Skin of body (tissue), 2 donors: ENCODE results near the gene EXOC6. TPM values are rescaled to one million over a fixed set of nuclear protein-coding genes. Genes with fewer than 3 reads are reported as not detected.

Experiments used
- DNase-seq: peaks from one replicate; lab custom pipeline; 2025; lab: John Stamatoyannopoulos, UW
- total RNA-seq: library from RNA; depleted of rRNA; stranded (reverse); fragments of >200 nt; gene quantifications from one replicate; pipeline ENCODE4 v1.2.3, GENCODE V29; 2014

The EXOC6 gene, protein sequence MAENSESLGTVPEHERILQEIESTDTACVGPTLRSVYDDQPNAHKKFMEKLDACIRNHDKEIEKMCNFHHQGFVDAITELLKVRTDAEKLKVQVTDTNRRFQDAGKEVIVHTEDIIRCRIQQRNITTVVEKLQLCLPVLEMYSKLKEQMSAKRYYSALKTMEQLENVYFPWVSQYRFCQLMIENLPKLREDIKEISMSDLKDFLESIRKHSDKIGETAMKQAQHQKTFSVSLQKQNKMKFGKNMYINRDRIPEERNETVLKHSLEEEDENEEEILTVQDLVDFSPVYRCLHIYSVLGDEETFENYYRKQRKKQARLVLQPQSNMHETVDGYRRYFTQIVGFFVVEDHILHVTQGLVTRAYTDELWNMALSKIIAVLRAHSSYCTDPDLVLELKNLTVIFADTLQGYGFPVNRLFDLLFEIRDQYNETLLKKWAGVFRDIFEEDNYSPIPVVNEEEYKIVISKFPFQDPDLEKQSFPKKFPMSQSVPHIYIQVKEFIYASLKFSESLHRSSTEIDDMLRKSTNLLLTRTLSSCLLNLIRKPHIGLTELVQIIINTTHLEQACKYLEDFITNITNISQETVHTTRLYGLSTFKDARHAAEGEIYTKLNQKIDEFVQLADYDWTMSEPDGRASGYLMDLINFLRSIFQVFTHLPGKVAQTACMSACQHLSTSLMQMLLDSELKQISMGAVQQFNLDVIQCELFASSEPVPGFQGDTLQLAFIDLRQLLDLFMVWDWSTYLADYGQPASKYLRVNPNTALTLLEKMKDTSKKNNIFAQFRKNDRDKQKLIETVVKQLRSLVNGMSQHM
- 21.9 TPM for total RNA-seq

DNA sequence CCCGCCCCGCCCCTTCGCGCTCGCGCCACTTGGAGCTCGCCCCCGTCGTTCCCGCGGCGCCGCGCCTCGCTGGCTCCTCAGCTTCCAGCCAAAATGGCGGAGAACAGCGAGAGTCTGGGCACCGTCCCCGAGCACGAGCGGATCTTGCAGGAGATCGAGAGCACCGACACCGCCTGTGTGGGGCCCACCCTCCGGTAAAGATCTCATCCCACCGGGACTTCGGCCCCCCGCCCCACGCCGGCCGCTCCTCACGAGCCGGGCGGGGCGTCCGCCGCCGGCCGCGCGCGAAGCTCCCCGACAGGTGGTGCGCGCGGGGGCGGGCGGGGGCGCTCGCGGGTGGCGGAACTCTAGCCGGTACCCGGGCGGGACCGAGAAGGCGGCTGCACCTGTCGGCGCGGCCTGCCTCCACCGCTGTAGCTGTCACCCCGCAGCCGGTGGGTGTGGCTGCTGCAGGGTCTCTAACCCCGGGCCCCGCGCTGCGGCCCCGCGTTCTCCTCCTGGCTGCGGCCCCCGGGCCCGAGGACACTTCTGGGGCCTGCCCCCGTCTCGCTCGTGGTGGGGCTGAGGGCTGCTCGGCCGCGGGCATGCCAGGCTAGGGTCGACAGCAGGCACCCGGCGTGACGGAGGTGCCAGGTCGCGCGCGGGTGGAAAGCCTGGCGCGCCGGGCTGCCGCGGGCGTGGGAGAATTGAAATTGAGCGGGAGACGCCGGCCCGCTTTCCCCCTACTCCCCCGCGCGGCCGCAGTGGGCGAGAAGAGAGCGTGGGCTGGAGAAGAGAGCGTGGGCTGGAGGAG lies at the start of gene EXOC6:
Gene EXOC6, plus strand, starts transcription at position 80 of the 793 bp plus-strand sequence. Its CDS starts 14 bp downstream, at position 94.
- DNase-seq = peak; percentile 42

DNA sequence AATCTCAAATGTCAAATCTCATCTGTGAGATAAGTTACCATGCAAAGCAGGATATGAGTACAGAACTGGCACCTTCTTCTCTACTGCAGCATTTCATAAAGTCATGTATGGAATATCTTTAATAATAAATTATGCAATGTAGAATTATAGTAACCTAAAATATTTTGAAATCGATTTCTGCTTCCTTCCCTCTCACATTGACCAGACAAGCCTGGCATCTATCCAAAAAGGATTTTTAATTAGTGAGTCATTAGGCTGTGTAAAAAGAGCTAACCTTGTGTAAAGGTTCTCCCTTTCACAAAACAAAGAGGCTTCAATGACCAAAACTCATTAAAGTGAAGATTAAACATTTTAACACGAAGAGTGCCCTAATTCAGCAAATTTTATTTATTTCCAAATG lies 48.8 kb upstream of the EXOC6 start:
- no peak for DNase-seq

DNA sequence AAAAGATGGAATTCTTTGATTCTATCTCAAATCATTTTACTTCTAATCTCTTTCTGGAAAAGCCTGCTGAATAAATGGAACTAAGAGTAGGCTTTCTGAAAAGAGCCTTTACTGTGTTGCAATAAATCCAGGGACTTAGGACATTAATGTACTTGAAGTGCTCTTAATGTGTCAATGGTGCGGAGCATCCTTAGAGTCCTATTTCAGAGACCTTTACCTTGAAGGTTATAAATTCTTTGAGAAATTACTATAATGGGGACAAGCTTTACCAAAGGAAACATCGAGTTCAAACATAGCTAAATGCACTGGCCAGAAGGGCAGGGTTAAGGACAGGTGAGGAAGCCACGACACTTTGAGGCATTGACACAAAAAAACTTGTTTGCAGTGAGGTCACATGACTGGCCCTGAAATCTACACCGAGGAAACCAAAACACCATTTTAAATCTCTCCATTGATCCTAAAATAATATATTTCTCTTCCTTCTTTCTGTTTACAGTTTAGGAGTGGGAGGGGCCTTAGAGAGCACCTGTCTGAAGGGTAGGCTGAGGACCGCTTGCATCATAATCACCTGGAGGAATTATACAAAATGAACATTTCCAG lies 48.1 kb upstream of the EXOC6 start:
- no peak for DNase-seq

DNA sequence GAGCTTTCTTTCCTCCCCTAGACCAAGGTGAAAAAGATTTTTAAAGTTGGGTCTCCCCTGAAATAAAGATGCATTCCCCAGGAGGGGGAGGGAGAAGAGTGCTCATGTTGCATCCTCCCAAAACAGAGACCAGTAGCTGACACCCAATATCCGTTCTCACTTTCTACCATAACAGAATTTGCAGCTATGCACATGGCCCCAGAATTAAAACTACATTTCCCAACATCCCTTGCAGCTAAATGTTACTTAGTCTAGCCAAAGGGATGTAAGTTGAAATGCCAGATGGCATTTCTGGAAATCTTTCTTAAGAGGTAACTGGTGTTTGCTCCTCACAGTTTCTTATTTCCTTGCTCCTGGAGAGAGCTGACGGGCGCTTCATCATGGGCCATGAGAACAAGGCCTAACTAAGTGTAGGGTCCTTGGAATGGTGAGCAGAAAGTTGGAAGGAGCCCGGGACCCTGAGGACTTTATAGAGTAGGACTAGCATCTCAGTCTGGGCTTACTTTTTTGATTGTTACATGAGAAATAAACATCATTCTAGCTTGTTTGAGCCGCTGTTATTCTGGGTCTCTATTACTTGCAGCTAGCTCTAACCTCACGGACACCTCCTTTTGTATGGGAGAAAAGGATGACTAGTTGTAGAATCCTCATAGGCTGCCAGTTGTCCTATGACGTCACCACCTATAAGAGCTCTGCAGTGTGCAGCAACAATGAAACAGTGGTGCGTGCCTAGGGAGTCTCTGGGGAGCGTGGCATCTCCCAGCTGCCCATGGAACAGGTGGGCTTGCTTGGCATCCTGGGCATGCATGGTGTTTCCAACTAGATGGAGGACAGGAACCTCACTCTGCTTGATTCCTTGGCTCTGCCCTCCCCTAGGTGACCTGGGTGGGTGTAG lies 46.1 kb upstream of the EXOC6 start:
- DNase-seq = no peak

DNA sequence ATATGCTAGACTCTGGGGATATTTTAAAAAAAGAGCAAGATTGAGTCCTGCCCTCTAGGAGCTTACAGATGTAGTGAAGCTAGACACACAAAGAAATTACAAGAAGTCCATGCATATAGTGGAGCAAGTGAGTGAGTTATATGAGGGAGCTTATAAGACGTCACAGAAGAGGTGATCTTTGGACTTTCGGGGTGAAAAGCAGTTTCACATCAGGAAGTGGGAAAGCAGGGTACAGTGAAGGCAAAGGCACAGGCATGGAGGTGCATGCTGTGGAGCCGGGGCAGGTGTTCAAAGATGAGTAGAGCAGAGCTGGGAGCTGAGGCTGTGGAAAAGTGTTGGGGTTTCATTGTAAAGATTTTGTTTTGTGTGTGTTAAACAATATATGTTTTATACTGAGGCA lies 38.5 kb upstream of the EXOC6 start:
- DNase-seq = no peak

DNA sequence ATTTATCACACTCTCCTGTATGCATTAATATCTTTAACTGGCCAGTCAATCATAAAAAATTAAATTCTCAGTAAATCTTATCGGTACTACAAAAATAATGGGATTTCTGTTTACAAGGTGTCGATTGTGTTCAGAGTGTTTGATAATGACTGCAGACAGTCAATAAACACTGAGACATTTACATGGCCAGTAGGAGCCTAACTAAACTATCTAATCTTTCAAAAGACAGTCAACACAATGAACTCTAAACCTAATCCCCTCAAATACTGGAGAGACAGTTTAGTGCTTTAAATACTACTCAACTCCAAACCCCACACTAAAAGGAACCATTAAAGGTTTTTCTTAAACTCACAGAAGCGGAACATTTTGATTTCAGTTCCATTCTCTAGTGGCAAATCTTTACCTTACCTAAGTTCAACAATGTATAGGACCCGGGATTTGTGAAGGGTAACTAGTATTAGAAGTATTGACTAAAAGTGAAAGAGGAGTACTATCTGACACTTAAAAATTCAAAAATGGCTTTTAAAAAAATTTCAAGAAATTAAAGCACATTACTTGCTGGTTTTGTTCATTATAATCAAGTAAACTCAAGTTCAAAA lies 37.3 kb upstream of the EXOC6 start:
- DNase-seq = no peak

DNA sequence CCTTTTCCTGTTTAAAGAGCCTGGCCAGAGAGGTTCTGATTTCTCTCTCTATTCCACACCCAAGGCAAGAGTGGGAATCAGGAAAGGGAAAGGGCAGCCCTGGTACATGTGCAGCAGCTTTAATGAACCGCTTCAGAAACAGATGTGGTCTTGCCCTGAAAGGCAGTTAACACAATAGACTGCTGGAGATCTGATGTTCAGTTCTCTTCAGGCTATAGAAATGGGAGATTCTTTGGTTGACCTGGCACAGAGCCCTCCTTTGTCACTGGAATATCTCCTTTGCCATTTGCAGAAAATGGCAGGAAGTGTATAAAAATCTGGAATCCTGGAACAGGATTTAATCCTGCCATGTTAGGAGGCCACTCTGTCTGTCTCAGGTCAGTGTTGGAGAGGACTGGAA lies 36.3 kb upstream of the EXOC6 start:
- DNase-seq = no peak

DNA sequence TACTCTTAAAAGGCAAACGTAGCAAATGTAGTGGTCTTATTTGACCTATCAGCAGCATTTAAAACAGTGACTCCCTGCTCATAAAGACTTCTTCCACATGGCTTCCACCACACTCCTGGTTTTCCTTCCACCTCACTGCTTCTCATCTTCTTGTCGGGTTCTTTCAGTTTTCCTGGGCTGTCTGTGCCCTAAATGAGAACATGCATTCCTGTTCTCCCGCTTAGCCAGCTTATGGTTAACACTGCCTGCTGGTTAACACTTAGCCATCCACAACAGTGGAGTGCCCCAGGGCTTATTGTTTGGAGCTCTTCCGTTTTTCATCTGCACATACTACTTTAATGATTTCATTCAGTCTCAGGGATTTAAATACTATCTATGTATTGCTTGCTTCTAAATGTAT lies 34.3 kb upstream of the EXOC6 start:
- no peak for DNase-seq

DNA sequence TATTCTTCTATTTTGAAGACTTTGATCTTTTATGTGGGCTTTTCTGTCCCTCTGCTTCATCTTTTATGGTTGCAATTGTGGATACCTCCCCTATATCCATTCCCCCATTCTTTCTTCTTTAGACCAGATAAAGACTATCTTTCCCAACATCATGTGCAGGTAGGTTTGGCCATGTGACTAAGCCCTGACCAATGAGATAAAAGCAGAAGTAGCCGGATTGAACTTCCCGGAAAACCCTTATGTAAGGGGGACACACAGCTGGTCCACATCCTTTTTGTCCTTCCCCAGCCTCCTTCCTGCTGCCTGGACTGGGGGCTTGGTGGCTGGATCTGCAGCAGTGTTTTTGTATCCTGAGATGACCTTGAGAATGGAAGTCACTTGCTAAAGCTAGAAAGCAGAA lies 33.5 kb upstream of the EXOC6 start:
- DNase-seq = no peak

DNA sequence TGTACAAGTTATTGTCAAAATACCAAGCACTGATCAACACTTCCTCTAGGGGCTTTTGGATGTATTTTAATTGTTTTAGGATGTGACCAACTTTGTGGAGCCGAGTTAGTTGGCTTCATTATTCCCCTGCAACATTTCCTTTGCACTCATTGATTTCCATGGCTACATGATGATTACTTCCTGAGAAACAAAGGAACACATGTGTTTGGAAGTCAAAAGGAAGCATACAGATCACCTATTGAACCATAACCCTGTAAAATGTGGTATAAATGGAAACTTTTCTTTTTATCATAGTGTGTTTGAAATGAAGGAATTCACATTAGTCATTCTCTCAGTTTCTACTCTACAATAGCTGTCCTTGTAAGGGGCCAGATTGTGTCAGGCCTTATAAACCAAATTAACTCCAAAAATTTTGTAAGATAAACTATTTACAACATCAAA lies 32.2 kb upstream of the EXOC6 start:
- DNase-seq = peak; percentile 54

DNA sequence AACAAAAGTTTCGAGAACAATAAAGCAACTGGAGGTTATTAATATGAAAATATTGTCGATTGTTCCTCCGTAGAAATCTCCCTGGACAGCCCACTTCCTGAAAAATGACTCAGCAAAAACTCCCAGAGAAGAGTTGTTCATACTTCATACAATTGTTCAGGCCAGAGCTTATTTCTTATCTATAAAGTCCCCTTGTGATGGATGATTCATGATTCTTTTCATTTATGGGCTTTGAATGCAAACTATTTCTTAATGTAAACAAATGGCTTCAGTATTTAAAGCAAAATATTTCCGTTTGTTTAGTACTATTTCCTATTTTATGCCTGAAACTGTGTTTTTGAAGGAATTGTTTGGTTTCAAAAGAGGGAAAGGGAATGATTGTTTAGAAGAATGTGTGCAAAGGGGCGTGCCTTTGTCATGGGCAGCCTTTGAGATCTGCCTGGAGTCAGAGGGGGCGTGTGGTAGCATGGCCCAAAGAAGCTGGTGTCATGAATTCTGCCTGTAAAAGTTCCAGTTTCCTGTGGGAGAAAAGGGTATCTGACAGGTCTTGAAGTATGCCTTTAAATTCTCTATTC lies 26.2 kb upstream of the EXOC6 start:
- no peak for DNase-seq

DNA sequence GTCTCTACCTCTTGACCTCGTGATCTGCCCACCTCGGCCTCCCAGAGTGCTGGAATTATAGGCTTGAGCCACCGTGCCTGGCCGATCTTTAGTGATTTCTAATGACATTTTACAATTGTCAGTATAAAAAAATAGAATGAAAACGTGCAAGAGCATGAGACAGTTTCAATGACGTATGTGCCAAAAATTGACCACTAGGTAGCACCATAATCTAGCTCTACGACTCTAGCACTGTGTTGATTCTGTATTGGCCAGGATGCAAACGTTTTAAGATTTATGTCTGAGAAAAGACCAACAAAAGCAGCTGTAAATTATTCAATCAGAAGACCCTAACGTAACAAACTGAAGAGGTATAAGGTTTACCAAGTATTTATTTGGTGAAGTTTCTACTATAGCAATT lies 25.4 kb upstream of the EXOC6 start:
- no peak for DNase-seq

DNA sequence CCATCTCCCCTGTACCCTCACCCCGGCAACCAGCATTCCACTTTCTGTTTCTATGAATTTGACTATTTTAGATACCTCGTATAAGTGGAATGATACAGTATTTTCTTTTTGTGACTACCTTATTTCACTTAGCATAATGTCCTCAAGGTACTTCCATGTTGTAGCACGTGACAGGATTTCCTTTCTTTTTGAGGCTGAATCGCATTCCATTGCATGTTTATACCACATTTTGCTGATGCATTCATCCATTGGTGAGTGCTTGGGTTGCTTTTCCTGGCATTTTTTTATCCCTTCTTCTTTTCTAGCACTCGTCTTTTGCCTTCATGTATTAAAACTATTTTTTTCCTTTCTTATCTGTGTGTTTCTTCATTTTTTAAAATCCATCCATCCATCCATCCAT lies 22.3 kb upstream of the EXOC6 start:
- no peak for DNase-seq

DNA sequence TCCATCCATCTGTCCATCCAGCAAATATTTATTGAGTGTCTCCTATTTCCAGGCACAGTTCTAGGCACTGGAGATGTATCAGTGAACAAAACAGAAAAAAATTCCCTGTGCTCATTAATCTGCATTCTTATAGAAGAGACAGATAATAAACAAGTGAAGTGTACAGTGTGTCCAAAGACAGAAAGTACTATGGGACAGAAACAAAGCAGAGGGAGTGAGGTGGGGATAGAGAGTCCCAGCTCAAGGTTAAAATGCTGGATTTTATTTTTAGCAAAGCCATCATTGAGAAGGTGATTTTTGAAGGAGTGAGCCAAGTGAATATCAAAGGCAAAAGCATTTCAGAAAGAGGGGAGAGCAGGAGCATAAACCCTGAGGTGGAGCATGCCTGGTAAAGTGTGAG lies 21.8 kb upstream of the EXOC6 start:
- DNase-seq = no peak

DNA sequence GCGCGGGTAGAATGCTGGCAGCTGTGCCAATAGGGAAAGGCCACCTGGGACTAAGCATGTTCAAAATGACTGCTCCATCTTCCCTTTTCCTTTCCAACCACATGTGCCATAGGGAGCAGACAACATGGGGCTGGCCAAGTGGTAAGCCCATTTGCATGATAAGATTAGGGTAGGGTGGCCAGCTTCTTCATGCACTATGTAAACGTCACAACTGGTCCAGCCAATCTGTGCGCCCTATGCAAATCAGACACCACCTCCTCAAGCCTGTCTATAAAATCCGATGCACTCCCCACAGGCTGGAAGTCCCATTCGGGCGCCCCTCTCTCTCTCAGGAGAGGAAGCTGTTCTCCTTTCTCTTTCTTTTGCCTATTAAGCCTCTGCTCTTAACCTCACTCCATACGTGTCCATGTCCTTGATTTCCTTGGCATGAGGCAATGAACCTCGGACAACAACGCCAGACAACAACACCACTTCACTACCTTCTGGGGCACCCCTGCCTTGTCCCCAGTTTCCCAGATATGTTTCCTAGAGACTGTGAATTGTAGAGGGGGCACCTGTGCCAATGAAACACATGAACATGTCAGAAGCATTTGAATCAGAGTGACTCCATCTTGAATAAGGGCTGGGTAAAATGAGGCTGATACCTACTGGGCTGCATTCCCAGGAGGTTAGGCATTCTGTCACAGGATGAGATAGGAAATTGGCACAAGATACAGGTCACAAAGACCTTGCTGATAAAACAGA lies 19.1 kb upstream of the EXOC6 start:
- no peak for DNase-seq

DNA sequence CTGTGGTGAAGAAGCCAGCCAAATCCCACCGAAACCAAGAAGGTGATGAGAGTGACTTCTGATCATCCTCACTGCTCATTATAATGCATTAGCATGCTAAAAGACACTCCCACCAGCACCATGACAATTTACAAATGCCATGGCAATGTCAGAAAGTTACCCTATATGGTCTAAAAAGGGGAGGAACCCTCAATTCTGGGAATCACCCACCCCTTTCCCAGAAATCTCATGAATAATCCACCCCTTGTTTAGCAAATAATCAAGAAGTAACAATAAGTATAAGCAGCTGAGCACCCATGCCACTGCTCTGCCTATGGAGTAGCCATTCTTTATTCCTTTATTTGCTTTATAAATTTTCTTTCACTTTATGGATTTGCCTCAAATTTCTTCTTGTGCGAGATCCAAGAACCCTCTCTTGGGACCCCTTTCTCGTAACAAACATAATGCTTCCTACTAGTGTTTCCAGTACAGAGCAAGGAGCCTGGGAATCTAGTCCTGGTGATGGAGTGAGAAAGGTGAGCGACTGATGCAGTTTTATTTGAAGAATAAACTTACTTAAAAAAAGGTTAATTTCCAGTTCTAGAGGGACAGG lies 18.4 kb upstream of the EXOC6 start:
- DNase-seq = no peak

DNA sequence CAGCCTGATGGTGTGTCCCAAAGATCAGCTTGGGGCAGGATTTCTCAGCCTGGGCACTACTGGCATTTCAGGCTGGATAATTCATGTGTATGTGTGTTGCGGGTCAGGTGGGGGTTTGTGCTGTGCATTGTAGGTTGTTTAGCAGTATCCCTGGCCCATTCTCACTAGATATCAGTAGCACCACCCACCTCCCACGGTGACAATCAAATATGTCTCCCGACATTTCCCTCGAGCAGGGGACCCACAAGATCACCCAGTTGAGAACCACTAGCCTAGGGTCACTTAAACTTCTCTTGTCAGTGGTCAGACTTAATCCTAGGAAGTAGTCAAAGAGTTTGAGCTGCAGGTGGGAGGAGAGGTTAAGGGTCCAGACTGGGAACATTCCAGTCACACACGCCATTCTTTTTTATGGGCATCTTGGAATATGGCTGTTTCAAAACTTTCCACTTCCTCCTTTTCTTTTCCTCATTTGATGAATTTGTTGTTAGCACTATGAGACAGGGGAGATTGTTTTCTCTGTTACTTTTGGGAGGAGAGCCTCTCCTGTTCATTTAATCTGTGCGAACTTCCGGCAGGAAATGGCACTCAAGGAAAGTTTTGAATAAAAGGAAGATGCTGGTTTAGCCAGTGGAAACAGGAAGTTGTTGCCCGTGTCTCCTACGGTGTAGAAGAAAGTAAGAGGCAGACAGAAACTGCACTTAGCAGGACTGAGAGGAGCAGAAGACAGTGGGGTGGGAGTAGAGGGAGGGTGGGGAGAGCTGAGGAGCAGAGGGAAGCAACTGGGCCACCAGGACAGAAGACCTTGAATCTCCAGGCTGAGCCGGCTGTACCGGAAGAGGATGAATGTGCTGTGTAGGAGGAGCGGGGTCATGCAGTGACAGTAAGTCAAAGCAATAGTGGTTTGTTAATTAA lies 17.6 kb upstream of the EXOC6 start:
- DNase-seq = no peak
